ENCODE measurements around the gene MPHOSPH9. TPM values are rescaled to one million over a fixed set of nuclear protein-coding genes. Genes with fewer than 3 reads are reported as not detected.

Gene MPHOSPH9
- total and polyA plus RNA-seq, 2 donors (not counting 3 experiments of a cell fraction or from before 2014, with no cell fraction given) = 7.8 to 42.4 TPM

DNA sequence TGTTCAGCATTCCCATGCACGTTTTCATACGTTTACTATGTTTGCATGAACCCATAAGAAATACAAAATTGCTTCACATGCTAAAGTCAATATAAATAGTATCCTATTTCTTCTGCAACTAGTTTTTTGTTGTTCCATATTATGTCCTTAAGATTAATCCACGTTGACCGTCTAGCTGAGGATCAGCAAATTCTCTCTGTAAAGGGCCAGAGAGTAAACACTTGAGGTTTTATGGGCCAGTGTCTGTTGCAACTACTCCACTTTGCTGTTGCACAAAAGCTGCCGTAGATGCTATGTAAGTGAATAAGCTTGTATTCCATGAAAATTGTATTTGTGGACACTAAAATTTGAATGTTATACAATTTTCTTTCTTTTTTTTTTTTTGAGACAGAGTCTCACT, 61.0 kb downstream of the MPHOSPH9 start:
- no peak for FAIRE-seq
- no peak for DNase-seq (ENCODE audit: low read depth, low spot score)
- intact Hi-C loops (cut with micrococcal nuclease) (no loop called here), dilution Hi-C loops (cut with MboI; ENCODE audit: extremely low pct_ligation_motif_present, low sequenced_read_pairs) (no loop called here)
- Histone ChIP-seq H4K20me1 (replicated peaks; ENCODE audit: control insufficient read depth, extremely low read depth, insufficient read depth, low read length) (no peaks in the 10 kb centered on the region), H3K9me3 (replicated peaks; ENCODE audit: control insufficient read depth, insufficient read depth, low read length) (no peaks in the 10 kb centered on the region), H3K27ac (ENCODE audit: insufficient read depth, low read depth, low read length) (no peak overlapping the region), H3K4me2 (ENCODE audit: insufficient read depth, low read length) (no peak overlapping the region), H3K9me1 (replicated peaks; ENCODE audit: control insufficient read depth, extremely low read depth, insufficient read depth, low read length) (no peaks in the 10 kb centered on the region), H3K9ac (replicated peaks; ENCODE audit: extremely low read depth, insufficient read depth, low read length) (no peak overlapping the region), H2AFZ (ENCODE audit: low read depth, low read length) (no peak overlapping the region), H3K79me2 (ENCODE audit: control insufficient read depth, insufficient read depth, low read length) (no peaks in the 10 kb centered on the region), H3K4me1 (ENCODE audit: control insufficient read depth, extremely low read depth, insufficient read depth, low read length) (no peaks in the 10 kb centered on the region), H3K27me3 (ENCODE audit: control insufficient read depth in 2 of 2, insufficient read depth in 2 of 2, low read length in 2 of 2) (no peaks in the 10 kb centered on the region), H3K36me3 (ENCODE audit: control insufficient read depth in 2 of 2, extremely low read depth in 1 of 2, insufficient read depth in 2 of 2, low read length in 2 of 2) (peaks cover 3 to 4% of the 10 kb centered on the region in 2 experiments), H3K4me3 (replicated peaks in 1 of 3; ENCODE audit: insufficient read depth in 1 of 3, low read depth in 1 of 3, low read length in 3 of 3) (no peak overlapping the region)
- TF ChIP-seq, protein P1, sequence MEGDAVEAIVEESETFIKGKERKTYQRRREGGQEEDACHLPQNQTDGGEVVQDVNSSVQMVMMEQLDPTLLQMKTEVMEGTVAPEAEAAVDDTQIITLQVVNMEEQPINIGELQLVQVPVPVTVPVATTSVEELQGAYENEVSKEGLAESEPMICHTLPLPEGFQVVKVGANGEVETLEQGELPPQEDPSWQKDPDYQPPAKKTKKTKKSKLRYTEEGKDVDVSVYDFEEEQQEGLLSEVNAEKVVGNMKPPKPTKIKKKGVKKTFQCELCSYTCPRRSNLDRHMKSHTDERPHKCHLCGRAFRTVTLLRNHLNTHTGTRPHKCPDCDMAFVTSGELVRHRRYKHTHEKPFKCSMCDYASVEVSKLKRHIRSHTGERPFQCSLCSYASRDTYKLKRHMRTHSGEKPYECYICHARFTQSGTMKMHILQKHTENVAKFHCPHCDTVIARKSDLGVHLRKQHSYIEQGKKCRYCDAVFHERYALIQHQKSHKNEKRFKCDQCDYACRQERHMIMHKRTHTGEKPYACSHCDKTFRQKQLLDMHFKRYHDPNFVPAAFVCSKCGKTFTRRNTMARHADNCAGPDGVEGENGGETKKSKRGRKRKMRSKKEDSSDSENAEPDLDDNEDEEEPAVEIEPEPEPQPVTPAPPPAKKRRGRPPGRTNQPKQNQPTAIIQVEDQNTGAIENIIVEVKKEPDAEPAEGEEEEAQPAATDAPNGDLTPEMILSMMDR (IDR thresholded peaks at IDR 0.05; ENCODE audit: extremely low read depth in 1 of 2, insufficient read depth in 1 of 2, low read depth in 1 of 2, low read length in 2 of 2) = no peak
- no peak for TF ChIP-seq POLR2AphosphoS5 (IDR thresholded peaks at IDR 0.05; ENCODE audit: insufficient read depth, low read depth, low read length)
- TF ChIP-seq MYC (IDR thresholded peaks at IDR 0.05; ENCODE audit: low read depth, low read length) = no peak
- TF ChIP-seq POLR2A (IDR thresholded peaks at IDR 0.05; ENCODE audit: low read depth, low read length) = no peak
- no peak for TF ChIP-seq EZH2 (IDR thresholded peaks at IDR 0.05; ENCODE audit: borderline replicate concordance, low read depth, low read length, severe bottlenecking)
- no peak for TF ChIP-seq FOS (IDR thresholded peaks at IDR 0.05; ENCODE audit: borderline replicate concordance, insufficient read depth, low read length)
- TF ChIP-seq, protein P2, sequence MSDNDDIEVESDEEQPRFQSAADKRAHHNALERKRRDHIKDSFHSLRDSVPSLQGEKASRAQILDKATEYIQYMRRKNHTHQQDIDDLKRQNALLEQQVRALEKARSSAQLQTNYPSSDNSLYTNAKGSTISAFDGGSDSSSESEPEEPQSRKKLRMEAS (IDR thresholded peaks at IDR 0.05; ENCODE audit: insufficient read depth, insufficient read length) = no peak
- TF ChIP-seq GATA2 (IDR thresholded peaks at IDR 0.05; ENCODE audit: insufficient read depth, insufficient read length, low read depth, low read length) = no peak
- TF ChIP-seq JUN (IDR thresholded peaks at IDR 0.05; ENCODE audit: borderline replicate concordance, insufficient read depth, insufficient read length, low read depth) = no peak
- POLR2A ChIA-PET = no interaction called here
- CTCF ChIA-PET = no interaction called here
- BruUV-seq (replicated peaks) = no TSS peak
